GM23338 (cell line): ENCODE data around the gene SHISA6. TPM values are rescaled to one million over a fixed set of nuclear protein-coding genes. Genes with fewer than 3 reads are reported as not detected.

Experiments used
- ATAC-seq: fragments of 200-7000 bp; cut with Tn5 transposase; 3 replicates; pipeline ENCODE4 v1.9.1; 2020
- DNase-seq: peaks from one replicate; pipeline ENCODE4 v3.0.0-alpha.2; 2015; ENCODE audit warnings: low spot score
- H2AFZ ChIP-seq: fragments of 200-600 bp; sonication (generic); 2 replicates; pipeline ENCODE4 v1.8.0; 2016; ENCODE audit warnings: antibody characterized with exemption, mild to moderate bottlenecking, moderate library complexity
- H3F3A ChIP-seq: fragments of 200-600 bp; sonication (generic); replicated peaks from 2 replicates; pipeline ENCODE4 v1.8.0; 2017; ENCODE audit warnings: antibody characterized with exemption, mixed run types, low read depth
- H3K27ac ChIP-seq: fragments of 200-600 bp; sonication (generic); 2 replicates; pipeline ENCODE4 v1.6.1; 2016; ENCODE audit warnings: low read depth
- H3K27me3 ChIP-seq: fragments of 200-600 bp; sonication (generic); 2 replicates; pipeline ENCODE4 v1.8.0; 2016; ENCODE audit warnings: mild to moderate bottlenecking, mixed run types, moderate library complexity; ENCODE audit not compliant: insufficient read depth
- H3K36me3 ChIP-seq: fragments of 200-600 bp; sonication (generic); 2 replicates; pipeline ENCODE4 v1.8.0; 2016; ENCODE audit warnings: mild to moderate bottlenecking; ENCODE audit not compliant: insufficient read depth
- H3K4me1 ChIP-seq: fragments of 200-600 bp; sonication (generic); 2 replicates; pipeline ENCODE4 v1.8.0; 2016; ENCODE audit warnings: mild to moderate bottlenecking, moderate library complexity; ENCODE audit not compliant: insufficient read depth
- H3K4me2 ChIP-seq: fragments of 200-600 bp; sonication (generic); 2 replicates; pipeline ENCODE4 v1.7.1; 2017; ENCODE audit warnings: mixed run types
- H3K4me3 ChIP-seq: fragments of 200-600 bp; sonication (generic); 2 replicates; pipeline ENCODE4 v1.6.1; 2016; ENCODE audit warnings: mixed run types
- H3K79me2 ChIP-seq: fragments of 200-600 bp; sonication (generic); replicated peaks from 2 replicates; pipeline ENCODE4 v1.8.0; 2017; ENCODE audit warnings: mild to moderate bottlenecking; ENCODE audit not compliant: insufficient read depth
- H3K9me2 ChIP-seq: fragments of 200-600 bp; sonication (generic); 2 replicates; pipeline ENCODE4 v1.8.0; 2017; ENCODE audit not compliant: insufficient read depth
- H4K20me1 ChIP-seq: fragments of 200-600 bp; sonication (generic); replicated peaks from 2 replicates; pipeline ENCODE4 v1.8.0; 2017; ENCODE audit warnings: mild to moderate bottlenecking; ENCODE audit not compliant: insufficient read depth
- H3K27ac Mint-ChIP-seq: 2 replicates; pipeline ENCODE4 v1.8.0; 2020; ENCODE audit warnings: inconsistent platforms, mild to moderate bottlenecking, moderate library complexity, mixed read lengths
- H3K27me3 Mint-ChIP-seq: 3 replicates; pipeline ENCODE4 v1.8.0; 2022; ENCODE audit warnings: low read depth, mild to moderate bottlenecking, moderate library complexity, mixed read lengths, inconsistent platforms; ENCODE audit not compliant: insufficient read depth, poor library complexity
- H3K36me3 Mint-ChIP-seq: 3 replicates; pipeline ENCODE4 v1.8.0; 2021; ENCODE audit warnings: low read depth, mild to moderate bottlenecking, inconsistent platforms, moderate library complexity, mixed read lengths
- H3K4me1 Mint-ChIP-seq: 3 replicates; pipeline ENCODE4 v1.8.0; 2020; ENCODE audit warnings: mild to moderate bottlenecking, inconsistent platforms, mixed read lengths
- H3K4me3 Mint-ChIP-seq: 3 replicates; pipeline ENCODE4 v1.8.0; 2021; ENCODE audit warnings: moderate library complexity, mild to moderate bottlenecking, inconsistent platforms, mixed read lengths
- H3K9me3 Mint-ChIP-seq: 3 replicates; pipeline ENCODE4 v1.8.0; 2020; ENCODE audit warnings: moderate library complexity, mild to moderate bottlenecking, inconsistent platforms, mixed read lengths
- EZH2phosphoT487 ChIP-seq: fragments of 200-600 bp; sonication (generic); IDR thresholded peaks from one replicate; pipeline ENCODE4 v1.8.1; 2018; ENCODE audit warnings: antibody characterized with exemption; ENCODE audit not compliant: unreplicated experiment
- JUNB ChIP-seq: IDR thresholded peaks from one replicate; pipeline ENCODE4 v1.6.1; 2016; ENCODE audit warnings: antibody characterized with exemption; ENCODE audit not compliant: unreplicated experiment
- POLR2AphosphoS5 ChIP-seq: IDR thresholded peaks from 2 replicates; pipeline ENCODE4 v1.6.1; 2016; ENCODE audit warnings: antibody characterized with exemption, low read depth
- STAT1 ChIP-seq: IDR thresholded peaks from one replicate; pipeline ENCODE4 v1.6.1; 2016; ENCODE audit warnings: antibody characterized with exemption; ENCODE audit not compliant: unreplicated experiment
- ZNF114 ChIP-seq: fragments of 250-450 bp; sonication (Bioruptor Pico); IDR thresholded peaks from 2 replicates; pipeline ENCODE4 v1.5.0; 2020; ENCODE audit warnings: mild to moderate bottlenecking, moderate library complexity
- ZNF331 ChIP-seq: fragments of 250-450 bp; sonication (Bioruptor Pico); IDR thresholded peaks from 2 replicates; pipeline ENCODE4 v1.5.0; 2020; ENCODE audit warnings: low read depth, mild to moderate bottlenecking, moderate library complexity
- polyA plus RNA-seq: library from polyadenylated mRNA; unstranded; fragments of >200 nt; fragmentation: Nextera tagmentation; extraction: Ambion mirVana; gene quantifications from 2 replicates; pipeline ENCODE4 v1.2.1, GENCODE V29; 2016
- total RNA-seq: library from RNA; depleted of rRNA; stranded (reverse); fragments of >200 nt; shearing (Covaris generic); gene quantifications from 2 replicates; pipeline ENCODE4 v1.2.3, GENCODE V29; 2014
- TF ChIP-seq, protein P1 (sequence below): fragments of 250-450 bp; sonication (Bioruptor Pico); IDR thresholded peaks from 2 replicates; pipeline ENCODE4 v1.5.0; 2020; ENCODE audit warnings: mild to moderate bottlenecking, moderate library complexity
- TF ChIP-seq, protein P2 (sequence below), 2 experiments: fragments of 200-600 bp in 1 of 2; sonication (generic) in 1 of 2; conservative IDR thresholded peaks; 2 replicates each; pipeline versions ENCODE4 v1.5.1 to v1.6.1; 2016 to 2017; ENCODE audit warnings: antibody characterized with exemption in 2 of 2, low read depth in 2 of 2, mild to moderate bottlenecking in 2 of 2, moderate library complexity in 1 of 2

Gene SHISA6
- total and polyA plus RNA-seq, 2 experiments from 2014 or later, result 0.52 TPM; not detected in 1

DNA sequence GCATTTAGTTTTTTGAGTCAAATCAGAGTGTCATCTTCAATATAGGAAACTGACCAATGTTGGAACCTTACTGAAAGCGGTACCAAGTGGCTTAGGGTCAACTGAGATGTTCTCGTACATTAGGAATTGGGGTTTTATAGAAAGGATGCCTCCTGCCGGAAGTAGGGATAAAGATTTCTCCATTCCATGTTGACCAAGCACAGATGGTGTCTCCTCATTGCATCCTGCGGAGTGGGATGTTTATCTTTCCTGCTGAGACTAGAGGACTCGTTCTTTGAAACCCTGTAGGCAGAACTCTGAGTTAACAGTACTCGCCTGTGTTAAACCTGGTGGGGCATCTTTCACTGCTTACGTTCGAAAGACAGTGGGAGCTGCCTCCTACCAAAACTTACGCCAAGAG, 1.4 kb downstream of the SHISA6 start (continued):
- TF ChIP-seq, protein P1, sequence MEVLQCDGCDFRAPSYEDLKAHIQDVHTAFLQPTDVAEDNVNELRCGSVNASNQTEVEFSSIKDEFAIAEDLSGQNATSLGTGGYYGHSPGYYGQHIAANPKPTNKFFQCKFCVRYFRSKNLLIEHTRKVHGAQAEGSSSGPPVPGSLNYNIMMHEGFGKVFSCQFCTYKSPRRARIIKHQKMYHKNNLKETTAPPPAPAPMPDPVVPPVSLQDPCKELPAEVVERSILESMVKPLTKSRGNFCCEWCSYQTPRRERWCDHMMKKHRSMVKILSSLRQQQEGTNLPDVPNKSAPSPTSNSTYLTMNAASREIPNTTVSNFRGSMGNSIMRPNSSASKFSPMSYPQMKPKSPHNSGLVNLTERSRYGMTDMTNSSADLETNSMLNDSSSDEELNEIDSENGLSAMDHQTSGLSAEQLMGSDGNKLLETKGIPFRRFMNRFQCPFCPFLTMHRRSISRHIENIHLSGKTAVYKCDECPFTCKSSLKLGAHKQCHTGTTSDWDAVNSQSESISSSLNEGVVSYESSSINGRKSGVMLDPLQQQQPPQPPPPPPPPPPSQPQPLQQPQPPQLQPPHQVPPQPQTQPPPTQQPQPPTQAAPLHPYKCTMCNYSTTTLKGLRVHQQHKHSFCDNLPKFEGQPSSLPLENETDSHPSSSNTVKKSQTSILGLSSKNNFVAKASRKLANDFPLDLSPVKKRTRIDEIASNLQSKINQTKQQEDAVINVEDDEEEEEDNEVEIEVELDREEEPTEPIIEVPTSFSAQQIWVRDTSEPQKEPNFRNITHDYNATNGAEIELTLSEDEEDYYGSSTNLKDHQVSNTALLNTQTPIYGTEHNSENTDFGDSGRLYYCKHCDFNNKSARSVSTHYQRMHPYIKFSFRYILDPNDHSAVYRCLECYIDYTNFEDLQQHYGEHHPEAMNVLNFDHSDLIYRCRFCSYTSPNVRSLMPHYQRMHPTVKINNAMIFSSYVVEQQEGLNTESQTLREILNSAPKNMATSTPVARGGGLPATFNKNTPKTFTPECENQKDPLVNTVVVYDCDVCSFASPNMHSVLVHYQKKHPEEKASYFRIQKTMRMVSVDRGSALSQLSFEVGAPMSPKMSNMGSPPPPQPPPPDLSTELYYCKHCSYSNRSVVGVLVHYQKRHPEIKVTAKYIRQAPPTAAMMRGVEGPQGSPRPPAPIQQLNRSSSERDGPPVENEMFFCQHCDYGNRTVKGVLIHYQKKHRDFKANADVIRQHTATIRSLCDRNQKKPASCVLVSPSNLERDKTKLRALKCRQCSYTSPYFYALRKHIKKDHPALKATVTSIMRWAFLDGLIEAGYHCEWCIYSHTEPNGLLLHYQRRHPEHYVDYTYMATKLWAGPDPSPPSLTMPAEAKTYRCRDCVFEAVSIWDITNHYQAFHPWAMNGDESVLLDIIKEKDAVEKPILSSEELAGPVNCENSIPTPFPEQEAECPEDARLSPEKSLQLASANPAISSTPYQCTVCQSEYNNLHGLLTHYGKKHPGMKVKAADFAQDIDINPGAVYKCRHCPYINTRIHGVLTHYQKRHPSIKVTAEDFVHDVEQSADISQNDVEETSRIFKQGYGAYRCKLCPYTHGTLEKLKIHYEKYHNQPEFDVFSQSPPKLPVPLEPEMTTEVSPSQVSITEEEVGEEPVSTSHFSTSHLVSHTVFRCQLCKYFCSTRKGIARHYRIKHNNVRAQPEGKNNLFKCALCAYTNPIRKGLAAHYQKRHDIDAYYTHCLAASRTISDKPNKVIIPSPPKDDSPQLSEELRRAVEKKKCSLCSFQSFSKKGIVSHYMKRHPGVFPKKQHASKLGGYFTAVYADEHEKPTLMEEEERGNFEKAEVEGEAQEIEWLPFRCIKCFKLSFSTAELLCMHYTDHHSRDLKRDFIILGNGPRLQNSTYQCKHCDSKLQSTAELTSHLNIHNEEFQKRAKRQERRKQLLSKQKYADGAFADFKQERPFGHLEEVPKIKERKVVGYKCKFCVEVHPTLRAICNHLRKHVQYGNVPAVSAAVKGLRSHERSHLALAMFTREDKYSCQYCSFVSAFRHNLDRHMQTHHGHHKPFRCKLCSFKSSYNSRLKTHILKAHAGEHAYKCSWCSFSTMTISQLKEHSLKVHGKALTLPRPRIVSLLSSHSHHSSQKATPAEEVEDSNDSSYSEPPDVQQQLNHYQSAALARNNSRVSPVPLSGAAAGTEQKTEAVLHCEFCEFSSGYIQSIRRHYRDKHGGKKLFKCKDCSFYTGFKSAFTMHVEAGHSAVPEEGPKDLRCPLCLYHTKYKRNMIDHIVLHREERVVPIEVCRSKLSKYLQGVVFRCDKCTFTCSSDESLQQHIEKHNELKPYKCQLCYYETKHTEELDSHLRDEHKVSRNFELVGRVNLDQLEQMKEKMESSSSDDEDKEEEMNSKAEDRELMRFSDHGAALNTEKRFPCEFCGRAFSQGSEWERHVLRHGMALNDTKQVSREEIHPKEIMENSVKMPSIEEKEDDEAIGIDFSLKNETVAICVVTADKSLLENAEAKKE, result no peak

DNA sequence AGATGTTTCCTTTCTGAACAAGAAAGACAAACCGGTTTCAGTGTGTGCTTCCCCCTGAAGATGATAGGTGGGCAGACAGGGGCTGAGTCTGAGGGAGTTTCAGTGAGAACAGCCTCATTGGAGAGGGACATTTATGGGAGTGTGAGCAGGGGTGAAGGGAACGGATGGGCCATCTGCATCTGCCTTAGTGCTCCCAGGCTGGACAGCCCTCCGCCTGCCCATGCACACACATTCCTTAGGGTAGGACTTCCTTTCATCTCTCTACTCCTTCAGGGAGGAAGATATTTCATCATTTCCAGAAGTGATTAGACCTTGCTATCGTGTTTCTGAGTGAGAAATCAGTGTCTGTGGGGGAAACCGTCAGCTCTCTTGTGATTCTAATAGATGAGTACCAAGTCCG, 3.8 kb downstream of the SHISA6 start:
- H3K27ac Mint-ChIP-seq, result no peak overlapping the region
- no peak overlapping the region for H3K27ac ChIP-seq
- no peak overlapping the region for H3K4me3 Mint-ChIP-seq
- peaks cover 31% of the 10 kb centered on the region for H3K27me3 ChIP-seq
- peaks cover 27% of the 10 kb centered on the region for H3K27me3 Mint-ChIP-seq
- no peak overlapping the region for H3K4me2 ChIP-seq
- ATAC-seq, result no peak
- 0 out of 2 replicates have a peak, but pooled peaks cover 4% of the 10 kb centered on the region for H3K9me2 ChIP-seq
- H3K36me3 Mint-ChIP-seq, result peaks cover 59% of the 10 kb centered on the region
- no peaks in the 10 kb centered on the region for H3K4me1 ChIP-seq
- no peaks in the 10 kb centered on the region for H3K4me1 Mint-ChIP-seq
- no peak overlapping the region for H3K4me3 ChIP-seq
- no peaks in the 10 kb centered on the region for H3F3A ChIP-seq
- peaks cover 83% of the 10 kb centered on the region for H3K9me3 Mint-ChIP-seq
- DNase-seq, result no peak
- H2AFZ ChIP-seq, result no peak overlapping the region
- H4K20me1 ChIP-seq, result no peaks in the 10 kb centered on the region
- no peaks in the 10 kb centered on the region for H3K36me3 ChIP-seq
- no peaks in the 10 kb centered on the region for H3K79me2 ChIP-seq
- TF ChIP-seq, protein P1, result no peak
- TF ChIP-seq STAT1 (no peak), ZNF331 (CRISPR knock-in tag) (no peak), EZH2phosphoT487 (no peak), ZNF114 (CRISPR knock-in tag) (no peak), JUNB (no peak), POLR2AphosphoS5 (no peak)
- TF ChIP-seq, protein P2, sequence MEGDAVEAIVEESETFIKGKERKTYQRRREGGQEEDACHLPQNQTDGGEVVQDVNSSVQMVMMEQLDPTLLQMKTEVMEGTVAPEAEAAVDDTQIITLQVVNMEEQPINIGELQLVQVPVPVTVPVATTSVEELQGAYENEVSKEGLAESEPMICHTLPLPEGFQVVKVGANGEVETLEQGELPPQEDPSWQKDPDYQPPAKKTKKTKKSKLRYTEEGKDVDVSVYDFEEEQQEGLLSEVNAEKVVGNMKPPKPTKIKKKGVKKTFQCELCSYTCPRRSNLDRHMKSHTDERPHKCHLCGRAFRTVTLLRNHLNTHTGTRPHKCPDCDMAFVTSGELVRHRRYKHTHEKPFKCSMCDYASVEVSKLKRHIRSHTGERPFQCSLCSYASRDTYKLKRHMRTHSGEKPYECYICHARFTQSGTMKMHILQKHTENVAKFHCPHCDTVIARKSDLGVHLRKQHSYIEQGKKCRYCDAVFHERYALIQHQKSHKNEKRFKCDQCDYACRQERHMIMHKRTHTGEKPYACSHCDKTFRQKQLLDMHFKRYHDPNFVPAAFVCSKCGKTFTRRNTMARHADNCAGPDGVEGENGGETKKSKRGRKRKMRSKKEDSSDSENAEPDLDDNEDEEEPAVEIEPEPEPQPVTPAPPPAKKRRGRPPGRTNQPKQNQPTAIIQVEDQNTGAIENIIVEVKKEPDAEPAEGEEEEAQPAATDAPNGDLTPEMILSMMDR (conservative IDR thresholded peaks at IDR 0.05; ENCODE audit: low read depth in 2 of 2), result no peak
